Trophoblast cell (in vitro differentiated cells and primary cell): ENCODE measurements around the gene LUZP1.

ENCODE experiments used
- DNase-seq, 2 donors: peaks; one replicate each; pipeline ENCODE4 v3.0.0-alpha.2; 2016
- H2AFZ ChIP-seq: 2 replicates; pipeline ENCODE4 v1.6.1; 2013; ENCODE audit warnings: low read length, moderate library complexity, mild to moderate bottlenecking; ENCODE audit not compliant: insufficient read depth, poor library complexity
- H2AK5ac ChIP-seq: 2 replicates; pipeline ENCODE4 v1.6.1; 2013; ENCODE audit warnings: mild to moderate bottlenecking, low read length
- H2BK120ac ChIP-seq: 2 replicates; pipeline ENCODE4 v1.6.1; 2013; ENCODE audit warnings: low read length, mild to moderate bottlenecking, moderate library complexity; ENCODE audit not compliant: insufficient read depth, poor library complexity
- H2BK12ac ChIP-seq: 2 replicates; pipeline ENCODE4 v1.6.1; 2013; ENCODE audit warnings: mild to moderate bottlenecking, low read length, moderate library complexity
- H2BK5ac ChIP-seq: 2 replicates; pipeline ENCODE4 v1.6.1; 2013; ENCODE audit warnings: low read length, low read depth, moderate library complexity, mild to moderate bottlenecking; ENCODE audit not compliant: poor library complexity
- H3K14ac ChIP-seq: 2 replicates; pipeline ENCODE4 v1.6.1; 2013; ENCODE audit warnings: mild to moderate bottlenecking, low read length
- H3K18ac ChIP-seq: 2 replicates; pipeline ENCODE4 v1.6.1; 2013; ENCODE audit warnings: mild to moderate bottlenecking, low read length
- H3K23ac ChIP-seq: 2 replicates; pipeline ENCODE4 v1.6.1; 2013; ENCODE audit warnings: low read length
- H3K27ac ChIP-seq: 2 replicates; pipeline ENCODE4 v1.5.1; 2013; ENCODE audit warnings: low read depth, mild to moderate bottlenecking, inconsistent platforms, low read length, moderate library complexity
- H3K27me3 ChIP-seq: 2 replicates; pipeline ENCODE4 v1.6.1; 2013; ENCODE audit warnings: inconsistent platforms, mild to moderate bottlenecking, low read length, moderate library complexity; ENCODE audit not compliant: insufficient read depth
- H3K36me3 ChIP-seq, 2 experiments: 1 replicate in 1 of 2; 2 replicates in 1 of 2; pipeline ENCODE4 v1.6.1; 2013; ENCODE audit warnings: low read length in 2 of 2, mild to moderate bottlenecking in 2 of 2, moderate library complexity in 1 of 2; ENCODE audit not compliant: insufficient read depth in 2 of 2, control insufficient read depth in 1 of 2
- H3K4ac ChIP-seq: 2 replicates; pipeline ENCODE4 v1.6.1; 2013; ENCODE audit warnings: low read depth, mild to moderate bottlenecking, low read length, moderate library complexity
- H3K4me1 ChIP-seq, 2 experiments: 1 replicate in 1 of 2; 2 replicates in 1 of 2; pipeline ENCODE4 v1.6.1; 2013; ENCODE audit warnings: low read length in 2 of 2, mild to moderate bottlenecking in 2 of 2, moderate library complexity in 1 of 2; ENCODE audit not compliant: insufficient read depth in 2 of 2, control insufficient read depth in 1 of 2
- H3K4me2 ChIP-seq: 2 replicates; pipeline ENCODE4 v1.6.1; 2013; ENCODE audit warnings: inconsistent platforms, mild to moderate bottlenecking, low read length, moderate library complexity
- H3K4me3 ChIP-seq: 2 replicates; pipeline ENCODE4 v1.5.1; 2013; ENCODE audit warnings: mild to moderate bottlenecking, low read depth, low read length, inconsistent platforms
- H3K79me1 ChIP-seq: one replicate; pipeline ENCODE4 v1.6.1; 2013; ENCODE audit warnings: low read length
- H3K79me2 ChIP-seq: 2 replicates; pipeline ENCODE4 v1.6.1; 2013; ENCODE audit warnings: low read length, mild to moderate bottlenecking; ENCODE audit not compliant: control insufficient read depth, insufficient read depth, poor library complexity
- H3K9ac ChIP-seq: 2 replicates; pipeline ENCODE4 v1.6.1; 2013; ENCODE audit warnings: mild to moderate bottlenecking, low read length
- H3K9me3 ChIP-seq: 2 replicates; pipeline ENCODE4 v1.6.1; 2013; ENCODE audit warnings: low read depth, mild to moderate bottlenecking, control low read depth, inconsistent platforms, low read length; ENCODE audit not compliant: insufficient read depth
- H4K12ac ChIP-seq: 2 replicates; pipeline ENCODE4 v1.6.1; 2013; ENCODE audit warnings: low read depth, mild to moderate bottlenecking, low read length, moderate library complexity
- H4K8ac ChIP-seq: 2 replicates; pipeline ENCODE4 v1.6.1; 2013; ENCODE audit warnings: low read depth, mild to moderate bottlenecking, low read length, moderate library complexity
- H4K91ac ChIP-seq: one replicate; pipeline ENCODE4 v1.6.1; 2013; ENCODE audit warnings: low read depth, mild to moderate bottlenecking, low read length, moderate library complexity
- WGBS: extraction: QIAGEN DNeasy Blood & Tissue Kit; methylation state at CpG from one replicate; pipeline ENCODE4 v1.1.7; 2013; ENCODE audit warnings: missing lambda C conversion rate; ENCODE audit not compliant: insufficient read length, insufficient coverage; ENCODE audit errors: extremely low coverage; 5-methylcytosine and 5-hydroxymethylcytosine counted together

Gene LUZP1

GRCh38 chr1:23169195-23169575, 529 bp upstream of the LUZP1 start:
- Histone ChIP-seq H2BK5ac (no peak overlapping the region), H3K27me3 (no peaks in the 10 kb centered on the region), H3K27ac (no peak overlapping the region), H3K4me2 (no peak overlapping the region), H3K4me1 (peaks cover 3 to 4% of the 10 kb centered on the region in 2 experiments), H3K23ac (no peak overlapping the region), H4K8ac (no peak overlapping the region), H4K12ac (no peak overlapping the region), H3K18ac (no peak overlapping the region), H3K4me3 (no peak overlapping the region), H2BK120ac (no peak overlapping the region), H3K79me1 (peaks cover 13% of the 10 kb centered on the region), H3K9ac (no peak overlapping the region), H2AFZ (no peak overlapping the region), H3K4ac (no peak overlapping the region), H2AK5ac (no peak overlapping the region), H3K79me2 (peaks cover 20% of the 10 kb centered on the region), H3K36me3 (no peaks in the 10 kb centered on the region), H3K14ac (no peak overlapping the region), H4K91ac (no peak overlapping the region), H2BK12ac (no peak overlapping the region), H3K9me3 (no peaks in the 10 kb centered on the region)
- no peak for DNase-seq
- no CpG with 5 or more reads among the region's 14 CpGs for WGBS

- peak overlapping the region; percentile 75 for H4K91ac ChIP-seq
- H3K4me2 ChIP-seq = peak overlapping the region; percentile 98
- DNase-seq = no peak
- no peak overlapping the region for H3K23ac ChIP-seq
- peak overlapping the region; percentile 81 for H2AFZ ChIP-seq
- H3K4ac ChIP-seq = peak overlapping the region; percentile 67
- H2BK12ac ChIP-seq = no peak overlapping the region
- peak overlapping the region; percentile 90 for H2BK5ac ChIP-seq
- peaks cover 3 to 4% of the 10 kb centered on the region in 2 experiments for H3K4me1 ChIP-seq
- H3K27ac ChIP-seq = peak overlapping the region; percentile 86
- H2AK5ac ChIP-seq = no peak overlapping the region
- H3K9ac ChIP-seq = peak overlapping the region; percentile 96
- H3K27me3 ChIP-seq = no peaks in the 10 kb centered on the region
- peak overlapping the region; percentile 69 for H4K12ac ChIP-seq
- peak overlapping the region; percentile 81 for H2BK120ac ChIP-seq
- peak overlapping the region; percentile 88 for H4K8ac ChIP-seq
- peaks cover 13% of the 10 kb centered on the region for H3K79me1 ChIP-seq
- no CpG with 5 or more reads among the region's 49 CpGs for WGBS
- peak overlapping the region; percentile 99 for H3K14ac ChIP-seq
- H3K9me3 ChIP-seq = no peaks in the 10 kb centered on the region
- H3K79me2 ChIP-seq = peaks cover 22% of the 10 kb centered on the region
- peak overlapping the region; percentile 94 for H3K18ac ChIP-seq
- H3K4me3 ChIP-seq = peak overlapping the region; percentile 89
- no peaks in the 10 kb centered on the region for H3K36me3 ChIP-seq
Measured at GRCh38 chr1:23168079-23168444, 594 bp downstream of the LUZP1 start.

- Histone ChIP-seq H3K4ac (peak overlapping the region; percentile 74), H3K9ac (peak overlapping the region; percentile 86), H2BK12ac (no peak overlapping the region), H3K79me2 (peaks cover 25% of the 10 kb centered on the region), H3K36me3 (no peaks in the 10 kb centered on the region), H3K4me3 (peak overlapping the region; percentile 89), H2BK5ac (peak overlapping the region; percentile 18), H2BK120ac (peak overlapping the region; percentile 63), H3K18ac (peak overlapping the region; percentile 93), H3K14ac (peak overlapping the region; percentile 54), H3K27me3 (no peaks in the 10 kb centered on the region), H3K23ac (no peak overlapping the region), H4K8ac (peak overlapping the region; percentile 74), H3K4me2 (peak overlapping the region; percentile 98), H2AK5ac (no peak overlapping the region), H3K27ac (peak overlapping the region; percentile 86), H3K4me1 (peaks cover 3 to 4% of the 10 kb centered on the region in 2 experiments), H4K91ac (peak overlapping the region; percentile 75), H4K12ac (peak overlapping the region; percentile 16), H3K9me3 (no peaks in the 10 kb centered on the region), H3K79me1 (peaks cover 13% of the 10 kb centered on the region), H2AFZ (no peak overlapping the region)
- peak; percentile 78 to 82 for DNase-seq
- no CpG with 5 or more reads among the region's 45 CpGs for WGBS
Measured at GRCh38 chr1:23167353-23168078, 1.1 kb downstream of the LUZP1 start.

GRCh38 chr1:23166854-23167253, 1.8 kb downstream of the LUZP1 start:
- H4K12ac ChIP-seq = no peak overlapping the region
- no peaks in the 10 kb centered on the region for H3K27me3 ChIP-seq
- no peak overlapping the region for H4K91ac ChIP-seq
- peaks cover 25% of the 10 kb centered on the region for H3K79me2 ChIP-seq
- H3K9me3 ChIP-seq = no peaks in the 10 kb centered on the region
- H3K27ac ChIP-seq = peak overlapping the region; percentile 86
- peak overlapping the region; percentile 98 for H3K4me2 ChIP-seq
- H3K14ac ChIP-seq = no peak overlapping the region
- H3K18ac ChIP-seq = no peak overlapping the region
- H3K4me1 ChIP-seq = peaks cover 3 to 4% of the 10 kb centered on the region in 2 experiments
- H3K36me3 ChIP-seq = no peaks in the 10 kb centered on the region
- no peak overlapping the region for H2BK5ac ChIP-seq
- H2AFZ ChIP-seq = no peak overlapping the region
- H4K8ac ChIP-seq = no peak overlapping the region
- peaks cover 13% of the 10 kb centered on the region for H3K79me1 ChIP-seq
- H2BK12ac ChIP-seq = no peak overlapping the region
- DNase-seq = peak in 1 of 2 donors; percentile 71
- no peak overlapping the region for H3K23ac ChIP-seq
- H3K4me3 ChIP-seq = no peak overlapping the region
- H2AK5ac ChIP-seq = no peak overlapping the region
- H3K4ac ChIP-seq = peak overlapping the region; percentile 74
- H3K9ac ChIP-seq = peak overlapping the region; percentile 86
- H2BK120ac ChIP-seq = no peak overlapping the region
